ENCODE measurements around the gene CELF6. TPM values are rescaled to one million over a fixed set of nuclear protein-coding genes. Genes with fewer than 3 reads are reported as not detected.

CELF6 gene
- total and polyA plus RNA-seq, 2 donors (not counting 3 experiments of a cell fraction or from before 2014, with no cell fraction given): 0.17 TPM; not detected in 1

DNA sequence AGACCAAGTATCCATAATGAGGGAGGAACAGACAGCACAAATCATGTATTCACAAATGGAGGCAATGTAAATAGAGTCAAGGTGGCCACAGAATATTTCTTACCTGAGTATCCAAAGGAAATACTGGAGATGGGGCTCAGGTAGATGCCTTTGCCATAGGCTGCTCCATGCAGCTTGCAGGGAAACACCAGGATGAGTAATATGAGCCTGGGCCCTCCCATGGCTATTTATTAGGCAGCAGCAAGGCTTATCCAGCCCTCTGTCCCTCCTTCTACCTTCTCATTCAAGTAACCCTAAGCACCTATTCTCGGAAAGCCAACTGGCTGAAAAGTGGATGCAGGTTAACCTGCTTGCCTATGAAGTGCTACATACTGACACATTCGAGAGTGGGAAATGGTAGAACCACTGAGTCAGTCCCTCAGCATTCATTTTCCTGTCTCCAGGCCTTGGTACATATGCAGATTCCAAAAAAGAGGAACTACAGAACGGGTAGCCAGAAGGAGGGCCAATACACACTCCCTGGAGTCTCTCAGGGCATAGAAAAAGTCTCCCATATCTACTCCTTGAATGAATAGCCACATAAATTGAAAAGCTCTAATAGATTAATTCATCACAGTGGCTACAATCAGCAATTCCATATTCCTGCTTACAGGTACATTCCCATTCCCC, 70.7 kb downstream of the CELF6 start:
- FAIRE-seq (no peak), DNase-seq (ENCODE audit: low read depth, low spot score) (no peak)
- Histone ChIP-seq H3K36me3 (ENCODE audit: control insufficient read depth in 2 of 2, extremely low read depth in 1 of 2, insufficient read depth in 2 of 2, low read length in 2 of 2) (peaks cover 7 to 24% of the 10 kb centered on the region in 2 experiments), H3K27ac (ENCODE audit: insufficient read depth, low read depth, low read length) (no peak overlapping the region), H3K27me3 (ENCODE audit: control insufficient read depth in 2 of 2, insufficient read depth in 2 of 2, low read length in 2 of 2) (no peaks in the 10 kb centered on the region), H3K4me2 (ENCODE audit: insufficient read depth, low read length) (no peak overlapping the region), H3K4me3 (replicated peaks in 1 of 3; ENCODE audit: insufficient read depth in 1 of 3, low read depth in 1 of 3, low read length in 3 of 3) (no peak overlapping the region), H3K79me2 (ENCODE audit: control insufficient read depth, insufficient read depth, low read length) (no peaks in the 10 kb centered on the region), H3K9me3 (replicated peaks; ENCODE audit: control insufficient read depth, insufficient read depth, low read length) (no peaks in the 10 kb centered on the region), H2AFZ (ENCODE audit: low read depth, low read length) (no peak overlapping the region), H3K9me1 (replicated peaks; ENCODE audit: control insufficient read depth, extremely low read depth, insufficient read depth, low read length) (no peaks in the 10 kb centered on the region), H3K4me1 (ENCODE audit: control insufficient read depth, extremely low read depth, insufficient read depth, low read length) (no peaks in the 10 kb centered on the region), H3K9ac (replicated peaks; ENCODE audit: extremely low read depth, insufficient read depth, low read length) (no peak overlapping the region), H4K20me1 (replicated peaks; ENCODE audit: control insufficient read depth, extremely low read depth, insufficient read depth, low read length) (no peaks in the 10 kb centered on the region)
- dilution Hi-C loops (cut with MboI; ENCODE audit: extremely low pct_ligation_motif_present, low sequenced_read_pairs): no loop called here
- BruUV-seq (replicated peaks): no TSS peak
- TF ChIP-seq EZH2 (IDR thresholded peaks at IDR 0.05; ENCODE audit: borderline replicate concordance, low read depth, low read length, severe bottlenecking): no peak
- no peak for TF ChIP-seq FOS (IDR thresholded peaks at IDR 0.05; ENCODE audit: borderline replicate concordance, insufficient read depth, low read length)
- TF ChIP-seq JUN (IDR thresholded peaks at IDR 0.05; ENCODE audit: borderline replicate concordance, insufficient read depth, insufficient read length, low read depth): no peak
- TF ChIP-seq, protein P1, sequence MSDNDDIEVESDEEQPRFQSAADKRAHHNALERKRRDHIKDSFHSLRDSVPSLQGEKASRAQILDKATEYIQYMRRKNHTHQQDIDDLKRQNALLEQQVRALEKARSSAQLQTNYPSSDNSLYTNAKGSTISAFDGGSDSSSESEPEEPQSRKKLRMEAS (IDR thresholded peaks at IDR 0.05; ENCODE audit: insufficient read depth, insufficient read length): no peak
- intact Hi-C loops (cut with micrococcal nuclease): no loop called here
- ChIA-PET POLR2A (no interaction called here), CTCF (interaction anchor here (0.8 to 2.5 kb wide), 2 partner anchors 49 to 50 kb away, joined by 3 to 9 read pairs; no protein-coding TSS in a partner anchor)

DNA sequence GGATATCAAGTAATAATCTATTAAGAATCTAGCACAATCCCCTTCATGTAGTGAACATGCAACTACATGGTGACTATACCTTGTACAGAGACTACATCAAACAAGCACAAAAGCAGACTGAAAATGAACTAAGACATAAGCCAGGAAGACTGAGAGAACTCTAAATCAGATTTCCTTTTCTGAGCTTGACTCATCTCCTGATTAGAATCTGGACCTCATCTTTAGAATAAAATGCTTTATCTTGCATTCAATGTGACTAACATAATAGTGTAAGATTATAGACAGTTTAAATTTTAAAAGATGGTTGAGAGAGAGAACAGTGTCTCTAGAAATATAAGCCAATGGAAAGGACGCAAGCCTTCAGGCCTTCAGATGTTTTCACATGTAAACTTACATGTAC, 71.4 kb downstream of the CELF6 start:
- H3K27me3 ChIP-seq (ENCODE audit: control insufficient read depth in 2 of 2, insufficient read depth in 2 of 2, low read length in 2 of 2): no peaks in the 10 kb centered on the region
- no peaks in the 10 kb centered on the region for H4K20me1 ChIP-seq (replicated peaks; ENCODE audit: control insufficient read depth, extremely low read depth, insufficient read depth, low read length)
- no peak overlapping the region for H3K4me3 ChIP-seq (replicated peaks in 1 of 3; ENCODE audit: insufficient read depth in 1 of 3, low read depth in 1 of 3, low read length in 3 of 3)
- H3K27ac ChIP-seq (ENCODE audit: insufficient read depth, low read depth, low read length): no peak overlapping the region
- H3K4me1 ChIP-seq (ENCODE audit: control insufficient read depth, extremely low read depth, insufficient read depth, low read length): no peaks in the 10 kb centered on the region
- TF ChIP-seq, protein P2, sequence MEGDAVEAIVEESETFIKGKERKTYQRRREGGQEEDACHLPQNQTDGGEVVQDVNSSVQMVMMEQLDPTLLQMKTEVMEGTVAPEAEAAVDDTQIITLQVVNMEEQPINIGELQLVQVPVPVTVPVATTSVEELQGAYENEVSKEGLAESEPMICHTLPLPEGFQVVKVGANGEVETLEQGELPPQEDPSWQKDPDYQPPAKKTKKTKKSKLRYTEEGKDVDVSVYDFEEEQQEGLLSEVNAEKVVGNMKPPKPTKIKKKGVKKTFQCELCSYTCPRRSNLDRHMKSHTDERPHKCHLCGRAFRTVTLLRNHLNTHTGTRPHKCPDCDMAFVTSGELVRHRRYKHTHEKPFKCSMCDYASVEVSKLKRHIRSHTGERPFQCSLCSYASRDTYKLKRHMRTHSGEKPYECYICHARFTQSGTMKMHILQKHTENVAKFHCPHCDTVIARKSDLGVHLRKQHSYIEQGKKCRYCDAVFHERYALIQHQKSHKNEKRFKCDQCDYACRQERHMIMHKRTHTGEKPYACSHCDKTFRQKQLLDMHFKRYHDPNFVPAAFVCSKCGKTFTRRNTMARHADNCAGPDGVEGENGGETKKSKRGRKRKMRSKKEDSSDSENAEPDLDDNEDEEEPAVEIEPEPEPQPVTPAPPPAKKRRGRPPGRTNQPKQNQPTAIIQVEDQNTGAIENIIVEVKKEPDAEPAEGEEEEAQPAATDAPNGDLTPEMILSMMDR (IDR thresholded peaks at IDR 0.05; ENCODE audit: extremely low read depth in 1 of 2, insufficient read depth in 1 of 2, low read depth in 1 of 2, low read length in 2 of 2): no peak
- TF ChIP-seq POLR2A (IDR thresholded peaks at IDR 0.05; ENCODE audit: low read depth, low read length) (no peak), GATA2 (IDR thresholded peaks at IDR 0.05; ENCODE audit: insufficient read depth, insufficient read length, low read depth, low read length) (peak; percentile 62), POLR2AphosphoS5 (IDR thresholded peaks at IDR 0.05; ENCODE audit: insufficient read depth, low read depth, low read length) (no peak), MYC (IDR thresholded peaks at IDR 0.05; ENCODE audit: low read depth, low read length) (no peak), EZH2 (IDR thresholded peaks at IDR 0.05; ENCODE audit: borderline replicate concordance, low read depth, low read length, severe bottlenecking) (no peak), JUN (IDR thresholded peaks at IDR 0.05; ENCODE audit: borderline replicate concordance, insufficient read depth, insufficient read length, low read depth) (no peak), FOS (IDR thresholded peaks at IDR 0.05; ENCODE audit: borderline replicate concordance, insufficient read depth, low read length) (peak; percentile 30)
- TF ChIP-seq, protein P1 (IDR thresholded peaks at IDR 0.05; ENCODE audit: insufficient read depth, insufficient read length): no peak
- no peak for DNase-seq (ENCODE audit: low read depth, low spot score)
- no peaks in the 10 kb centered on the region for H3K9me1 ChIP-seq (replicated peaks; ENCODE audit: control insufficient read depth, extremely low read depth, insufficient read depth, low read length)
- H3K79me2 ChIP-seq (ENCODE audit: control insufficient read depth, insufficient read depth, low read length): no peaks in the 10 kb centered on the region
- no peak overlapping the region for H2AFZ ChIP-seq (ENCODE audit: low read depth, low read length)
- intact Hi-C loops (cut with micrococcal nuclease): no loop called here
- no TSS peak for BruUV-seq (replicated peaks)
- no peak for FAIRE-seq
- POLR2A ChIA-PET: no interaction called here
- no peak overlapping the region for H3K9ac ChIP-seq (replicated peaks; ENCODE audit: extremely low read depth, insufficient read depth, low read length)
- peaks cover 4 to 22% of the 10 kb centered on the region in 2 experiments for H3K36me3 ChIP-seq (ENCODE audit: control insufficient read depth in 2 of 2, extremely low read depth in 1 of 2, insufficient read depth in 2 of 2, low read length in 2 of 2)
- no peaks in the 10 kb centered on the region for H3K9me3 ChIP-seq (replicated peaks; ENCODE audit: control insufficient read depth, insufficient read depth, low read length)
- CTCF ChIA-PET: interaction anchor here (0.8 kb wide), 1 partner anchor 49 kb away, joined by 3 read pairs; no protein-coding TSS in a partner anchor
- dilution Hi-C loops (cut with MboI; ENCODE audit: extremely low pct_ligation_motif_present, low sequenced_read_pairs): no loop called here
- no peak overlapping the region for H3K4me2 ChIP-seq (ENCODE audit: insufficient read depth, low read length)
